Non-pigmented ciliary epithelial cell (primary cell): ENCODE data around the gene MYOM3.

Experiments
- DNase-seq: peaks from one replicate; pipeline ENCODE4 v3.0.0-alpha.2; 2010; ENCODE audit warnings: low read depth

MYOM3 gene

DNA sequence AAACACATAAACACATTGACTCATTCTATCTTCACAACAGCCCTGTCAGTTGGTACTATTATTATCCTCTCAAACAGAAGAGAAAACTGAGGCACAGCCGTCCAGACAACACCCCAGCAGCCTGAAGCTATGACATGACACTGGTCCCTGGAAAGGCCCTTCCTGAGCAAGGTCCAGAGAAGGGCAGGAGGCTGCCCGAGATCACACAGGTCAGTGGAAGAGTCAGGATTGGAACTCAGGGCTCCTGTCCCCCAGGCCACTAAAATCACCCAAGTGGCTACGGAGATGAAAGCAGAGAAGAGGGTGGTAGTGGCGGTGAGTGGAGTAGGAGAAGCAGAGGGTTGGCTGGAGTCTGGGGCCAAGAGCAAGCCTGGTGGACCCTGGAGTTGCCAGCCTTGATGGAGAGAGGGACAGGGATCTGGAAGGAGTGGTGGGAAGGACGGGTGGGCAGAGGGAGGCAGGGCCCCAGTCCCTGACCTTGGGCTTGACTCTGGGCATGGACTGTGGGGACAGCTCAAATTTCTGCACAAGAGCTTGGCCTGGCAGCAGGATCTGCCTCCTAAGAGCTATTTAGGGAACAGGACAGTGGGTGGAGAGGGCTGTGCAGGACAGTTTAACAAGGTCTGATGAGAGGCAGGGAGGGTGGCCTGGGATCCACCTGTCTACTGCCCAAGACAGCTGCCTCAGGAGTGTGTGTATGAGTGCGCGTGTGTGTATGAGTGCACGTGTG is 15.8 kb downstream of the MYOM3 start:
- no peak for DNase-seq

DNA sequence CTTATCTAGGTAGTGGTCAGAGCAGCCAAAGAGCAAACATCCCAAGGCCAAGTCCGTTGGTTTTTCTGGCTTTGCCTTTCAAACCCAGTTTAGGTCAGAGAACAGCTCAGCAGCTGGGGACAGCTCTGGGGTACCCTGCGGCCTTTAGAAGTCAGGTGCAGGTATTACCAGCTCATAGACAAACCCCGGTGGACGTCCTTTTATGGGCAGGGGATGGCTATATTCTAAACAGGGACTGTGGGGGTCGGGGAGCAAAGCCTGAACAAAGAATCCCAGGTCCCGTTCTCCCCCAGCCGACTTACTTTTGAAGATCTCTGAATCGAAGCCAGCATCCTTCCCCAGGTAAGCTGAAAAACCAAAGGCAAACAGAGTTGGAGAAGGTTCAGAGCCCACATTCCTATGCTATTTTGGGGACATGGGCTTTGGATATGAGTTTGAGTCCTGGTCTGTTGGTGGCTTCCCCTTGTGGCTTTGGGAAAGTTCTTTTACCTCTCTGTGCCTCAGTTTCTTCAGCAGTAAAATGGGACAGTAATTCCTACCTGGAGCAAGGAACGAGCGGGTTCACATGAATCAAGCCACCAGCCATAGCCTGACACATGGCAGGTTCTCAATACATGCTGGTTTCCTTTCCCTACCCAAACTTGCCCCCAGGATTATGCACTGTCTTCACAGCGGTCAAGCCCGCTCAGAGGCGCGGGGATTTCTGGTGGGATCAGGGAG is 16.6 kb downstream of the MYOM3 start:
- no peak for DNase-seq

DNA sequence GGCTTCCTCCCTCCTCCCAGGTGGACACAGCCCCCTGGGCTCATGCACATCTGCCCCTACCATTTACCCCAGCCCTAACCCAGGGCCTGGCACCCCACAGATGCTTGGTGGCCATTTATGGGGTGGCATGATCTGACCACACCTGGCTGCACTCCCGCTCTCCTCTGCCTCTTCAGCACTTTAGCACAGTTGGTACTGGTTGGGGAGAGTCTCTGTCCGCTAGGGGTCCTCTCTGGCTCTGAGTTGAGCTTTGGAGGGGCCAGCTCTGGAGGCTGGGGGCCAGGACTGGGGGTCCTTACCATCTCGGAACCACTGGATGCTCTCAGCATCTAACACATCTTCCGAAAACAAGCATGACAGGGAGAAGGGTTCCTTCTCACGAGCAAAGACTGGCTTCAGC is 17.4 kb downstream of the MYOM3 start:
- no peak for DNase-seq

DNA sequence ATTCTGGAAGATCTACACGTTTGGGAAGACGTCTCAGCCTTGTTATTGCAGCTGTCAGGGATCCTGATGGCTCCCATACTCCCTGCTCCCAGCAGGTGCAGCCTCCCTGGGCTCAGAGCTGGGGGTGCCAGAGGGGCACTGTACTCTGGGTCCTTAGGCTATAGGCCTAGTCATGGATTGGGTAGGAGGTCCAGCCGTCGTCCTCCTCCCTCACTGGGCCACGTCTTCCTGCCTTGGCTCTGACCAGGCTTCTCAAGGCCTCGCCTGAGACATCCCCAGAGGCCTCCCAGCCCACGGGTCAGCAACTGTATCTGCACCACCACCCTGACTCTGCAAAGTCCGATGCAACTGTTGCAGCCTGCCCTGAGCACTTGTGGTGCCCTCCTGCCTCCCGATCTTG is 18.2 kb downstream of the MYOM3 start:
- DNase-seq: no peak

DNA sequence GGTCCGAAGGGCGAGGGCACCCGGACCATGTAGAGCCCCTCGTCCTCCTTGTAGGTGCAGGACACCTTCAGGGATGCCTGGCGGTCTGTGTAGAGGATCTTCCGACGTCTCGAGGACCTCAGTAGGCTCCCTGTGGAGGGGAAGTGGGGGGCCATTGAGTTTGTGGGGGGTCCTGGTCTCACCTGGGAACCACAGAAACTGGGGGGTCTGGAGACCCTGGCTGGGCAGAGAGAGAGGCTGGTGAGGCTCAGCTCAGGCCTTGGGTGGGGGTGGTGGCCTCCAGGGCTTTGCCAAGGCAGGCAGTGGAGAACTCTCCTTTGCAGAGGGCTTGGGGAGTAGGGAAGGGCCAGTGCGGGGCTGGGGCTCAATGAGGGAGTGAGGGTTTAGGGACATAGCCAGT is 19.0 kb downstream of the MYOM3 start:
- DNase-seq: no peak

DNA sequence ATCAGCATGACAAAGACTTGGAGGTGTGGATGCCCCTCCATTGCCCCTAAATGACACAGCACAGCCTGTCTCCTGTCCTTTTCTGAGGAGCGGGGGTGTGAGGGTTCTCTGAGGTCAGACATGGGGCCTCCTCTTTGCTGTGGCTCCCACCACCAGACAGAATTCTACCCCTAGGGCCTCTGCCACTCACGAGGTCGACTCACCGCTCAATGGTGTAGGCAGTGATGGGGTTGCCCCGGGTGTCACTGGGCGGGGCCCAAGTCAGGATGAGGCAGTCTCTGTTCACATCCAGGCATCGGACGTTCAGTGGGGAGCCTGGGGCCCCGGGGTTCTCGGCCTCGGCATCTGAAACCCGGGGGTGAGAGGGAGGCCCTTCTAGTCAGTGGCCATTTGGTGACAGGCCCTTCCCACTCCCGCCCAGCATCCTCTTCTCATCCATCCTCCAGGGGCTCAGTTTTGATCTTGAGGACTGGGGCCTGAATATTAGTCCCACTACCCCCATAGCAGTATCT is 19.9 kb downstream of the MYOM3 start:
- no peak for DNase-seq

DNA sequence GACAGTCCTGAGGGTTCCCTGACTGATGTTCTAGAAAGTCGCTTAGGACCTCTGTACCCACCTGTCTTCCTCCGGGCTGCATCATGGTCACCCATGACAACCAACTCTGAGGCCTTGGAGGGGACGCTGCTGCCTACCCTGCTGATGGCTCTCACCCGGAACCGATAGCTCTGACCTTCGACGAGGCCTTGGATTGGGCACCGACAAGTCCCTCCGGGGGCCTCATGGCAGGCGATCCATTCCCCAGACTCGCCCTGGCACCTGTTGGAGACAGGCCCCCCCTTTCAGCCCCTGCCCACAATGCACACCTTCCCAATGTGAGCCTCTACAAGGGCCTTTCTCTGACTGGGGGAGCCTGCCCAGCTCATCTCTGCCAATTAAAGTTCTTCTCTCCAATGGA is 21.2 kb downstream of the MYOM3 start:
- no peak for DNase-seq

DNA sequence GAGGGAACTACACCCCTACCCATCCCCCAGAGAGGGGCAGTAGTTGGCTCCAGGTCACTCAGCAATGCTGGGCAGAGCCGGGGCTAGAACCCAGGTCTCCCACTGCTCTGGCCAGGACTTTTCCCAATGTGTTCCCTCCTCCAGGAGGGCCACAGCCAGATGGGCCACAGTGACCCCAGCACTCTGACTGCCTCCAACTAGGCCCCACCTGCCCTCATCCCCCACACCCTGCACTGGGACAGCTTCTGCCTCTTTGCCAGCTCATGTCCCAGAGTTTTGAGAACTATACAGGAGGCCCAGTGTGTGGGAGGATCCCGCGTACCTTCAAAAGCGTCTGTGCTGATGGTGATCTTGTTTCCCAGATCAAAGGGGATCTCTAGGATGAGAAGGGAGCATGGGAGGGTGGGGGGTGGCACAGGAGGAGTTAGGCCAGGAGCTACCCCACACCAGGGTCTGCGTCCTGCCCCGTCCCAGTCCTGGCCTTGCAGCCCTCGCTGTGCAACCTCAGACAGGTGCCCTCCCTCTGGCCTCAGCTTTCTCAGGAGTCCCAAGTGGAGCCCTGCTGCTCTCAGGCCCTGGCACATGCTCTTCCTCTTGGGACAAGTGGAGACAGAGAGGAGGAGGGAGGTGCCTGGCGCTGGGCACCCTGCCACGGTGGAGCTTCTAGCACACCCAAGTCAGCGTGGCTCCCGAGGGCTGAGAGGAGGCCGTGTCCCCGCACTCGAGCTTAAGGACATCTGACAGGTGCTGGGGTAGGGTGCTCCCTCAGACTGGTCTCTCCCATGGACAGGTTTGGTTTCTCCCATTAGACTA is 22.0 kb downstream of the MYOM3 start:
- DNase-seq: no peak

DNA sequence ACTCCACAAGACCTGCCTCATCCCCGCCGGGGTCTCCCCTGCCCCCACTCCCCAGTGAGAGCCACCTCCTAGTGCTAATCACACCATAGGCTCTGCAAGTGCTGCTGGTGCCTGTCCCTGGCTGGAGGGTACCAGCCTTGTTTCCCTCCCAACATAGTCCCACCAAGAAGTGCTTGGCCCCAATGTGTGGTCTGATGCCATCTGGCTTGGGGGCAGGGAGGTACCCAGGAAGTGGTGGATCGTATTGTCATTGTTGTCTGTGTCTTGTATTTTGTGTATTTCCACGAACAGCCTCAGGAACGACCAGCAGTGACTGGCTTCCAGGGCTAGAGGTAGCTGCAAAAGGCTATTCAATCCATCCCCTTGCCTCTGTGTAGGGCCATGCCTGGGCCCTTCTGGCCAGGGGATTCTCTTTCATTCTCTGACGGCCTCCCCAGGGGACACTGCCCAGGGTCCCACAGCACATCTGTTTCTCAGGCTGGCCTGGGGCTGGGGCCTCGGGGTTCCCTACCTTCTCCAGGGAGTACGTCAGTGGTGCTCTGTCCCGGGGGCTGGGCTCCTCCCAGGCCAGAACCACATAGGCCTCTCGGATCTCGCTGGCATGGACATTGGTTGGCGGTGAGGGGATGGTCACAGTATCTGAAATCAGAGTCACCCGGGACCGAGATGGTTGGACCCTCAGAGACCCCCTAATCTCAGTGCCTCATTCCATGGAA is 22.8 kb downstream of the MYOM3 start:
- DNase-seq: no peak

DNA sequence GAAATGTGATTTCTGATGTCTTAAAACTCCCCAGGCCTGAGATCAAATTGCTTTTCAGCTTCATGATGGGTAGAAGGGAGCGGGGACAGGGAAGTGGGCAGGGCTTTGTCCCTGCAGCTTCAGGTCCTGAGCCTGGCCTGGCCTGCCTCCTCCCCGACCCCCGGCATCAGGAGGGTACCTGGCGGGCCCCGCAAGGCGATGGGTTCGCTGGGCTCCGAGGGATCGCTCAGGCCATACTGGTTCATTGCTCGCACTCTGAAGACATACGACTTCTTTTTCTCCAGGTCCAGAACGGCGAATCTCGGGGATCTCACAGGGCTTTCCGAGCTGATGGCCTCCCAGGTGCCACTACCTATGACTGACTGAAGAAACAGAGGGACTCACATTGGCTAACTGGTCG is 25.5 kb downstream of the MYOM3 start:
- DNase-seq: no peak

DNA sequence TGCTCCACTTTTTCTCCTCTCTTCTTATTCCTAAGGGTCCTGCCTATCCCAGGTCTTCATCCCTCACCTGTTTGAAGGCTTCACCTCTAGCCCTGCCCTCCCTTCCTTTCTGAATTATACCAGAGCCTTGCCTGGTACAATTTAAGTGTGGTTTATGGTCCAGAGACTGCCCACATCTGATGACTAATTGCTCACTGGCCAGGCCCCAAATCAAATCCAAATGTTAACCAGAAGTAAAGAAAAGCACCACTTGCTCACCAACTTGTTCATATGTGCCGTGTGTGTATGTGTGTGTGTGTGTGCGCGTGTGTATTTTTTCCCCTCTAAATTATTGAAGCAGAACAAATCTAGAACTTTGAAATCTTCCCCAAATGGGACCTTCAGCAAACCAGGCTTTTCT is 26.4 kb downstream of the MYOM3 start:
- DNase-seq: no peak

DNA sequence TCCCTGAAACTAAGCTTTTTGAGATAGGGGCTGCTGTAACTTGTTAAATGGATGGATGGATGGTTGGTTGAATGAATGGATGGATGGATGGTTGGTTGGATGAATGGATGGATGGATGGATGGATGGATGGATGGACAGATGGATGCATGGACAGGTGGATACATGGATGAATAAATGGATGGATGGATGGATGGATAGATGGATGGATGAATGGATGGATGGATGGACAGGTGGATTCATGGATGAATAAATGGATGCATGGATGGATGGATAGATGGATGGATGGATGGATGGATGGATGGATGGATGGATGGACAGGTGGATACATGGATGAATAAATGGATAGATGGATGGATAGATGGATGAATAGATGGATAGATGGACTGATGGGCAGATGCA is 26.9 kb downstream of the MYOM3 start:
- no peak for DNase-seq

DNA sequence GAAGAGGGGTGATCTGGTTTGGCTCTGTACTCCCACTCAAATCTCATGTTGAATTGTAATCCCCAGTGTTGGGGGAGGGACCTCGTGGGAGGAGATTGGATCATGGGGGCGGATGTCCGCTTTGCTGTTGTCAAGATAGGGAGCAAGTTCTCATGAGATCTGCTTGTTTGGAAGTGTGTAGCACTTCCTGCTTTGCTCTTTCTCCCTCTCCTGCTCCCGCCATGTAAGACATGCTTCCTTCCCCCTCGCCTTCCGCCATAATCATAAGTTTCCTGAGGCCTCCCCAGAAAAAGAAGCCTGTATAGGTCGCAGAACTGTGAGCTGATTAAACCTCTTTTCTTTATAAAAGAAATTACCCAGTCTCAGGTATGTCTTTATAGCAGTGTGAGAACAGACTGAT is 27.9 kb downstream of the MYOM3 start:
- no peak for DNase-seq

DNA sequence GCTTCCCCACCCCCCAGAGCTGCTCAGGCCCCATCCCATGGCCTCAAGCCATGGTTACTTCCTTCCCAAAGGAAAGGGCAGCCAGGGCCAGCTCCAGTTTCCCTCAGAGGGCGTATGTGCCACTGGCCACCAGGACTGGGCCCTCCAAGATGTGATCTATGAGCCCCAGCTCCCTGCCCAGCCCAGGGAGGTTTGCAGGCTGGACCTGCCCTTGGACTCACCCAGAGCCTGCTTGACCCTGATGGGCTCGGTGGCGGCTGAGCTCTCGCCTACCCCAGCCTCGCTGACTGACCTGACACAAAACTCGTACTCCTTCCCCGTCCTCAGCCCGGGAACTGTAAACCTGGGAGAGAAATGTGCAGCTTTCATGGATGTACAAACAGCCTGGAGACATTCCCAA is 29.6 kb downstream of the MYOM3 start:
- DNase-seq: no peak

DNA sequence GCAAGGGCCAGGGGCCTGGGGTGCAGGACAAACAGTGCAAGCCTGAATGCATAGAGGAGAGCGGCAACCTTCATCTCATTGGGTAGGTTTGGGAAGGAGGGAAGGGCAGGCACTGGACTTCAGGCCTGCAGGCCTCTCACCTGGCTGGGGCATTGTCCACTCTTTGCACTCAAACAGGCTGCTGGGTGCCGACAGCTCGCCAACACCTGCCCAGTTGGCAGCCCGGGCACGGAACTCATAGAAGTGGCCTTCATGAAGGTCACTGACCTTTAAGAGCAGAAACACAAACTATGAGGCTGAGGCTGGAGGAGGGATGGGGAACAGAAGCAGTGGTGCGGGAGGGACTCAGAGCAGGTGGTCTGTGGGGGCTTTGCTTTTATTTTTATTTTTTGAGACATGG is 30.7 kb downstream of the MYOM3 start:
- DNase-seq: no peak

DNA sequence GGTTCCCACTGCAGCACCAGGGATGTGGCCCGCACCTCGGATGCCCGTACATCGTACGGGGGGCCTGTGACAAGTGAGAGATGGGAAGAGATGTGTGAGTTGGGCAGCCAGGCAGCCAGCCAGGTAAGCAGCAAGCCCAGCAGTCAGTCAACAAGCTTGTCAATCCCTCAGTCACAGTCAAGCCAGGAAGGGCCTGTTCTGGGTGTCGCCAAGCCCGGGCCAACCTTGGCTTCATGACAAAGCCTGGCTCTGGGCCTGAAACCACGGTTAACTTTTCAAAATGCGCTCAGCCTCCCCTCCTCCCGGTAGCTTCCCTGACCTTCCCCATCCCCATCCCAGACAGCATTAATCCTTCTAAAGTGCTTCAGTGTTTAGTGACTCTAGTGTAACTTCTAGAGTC is 31.8 kb downstream of the MYOM3 start:
- DNase-seq: no peak

DNA sequence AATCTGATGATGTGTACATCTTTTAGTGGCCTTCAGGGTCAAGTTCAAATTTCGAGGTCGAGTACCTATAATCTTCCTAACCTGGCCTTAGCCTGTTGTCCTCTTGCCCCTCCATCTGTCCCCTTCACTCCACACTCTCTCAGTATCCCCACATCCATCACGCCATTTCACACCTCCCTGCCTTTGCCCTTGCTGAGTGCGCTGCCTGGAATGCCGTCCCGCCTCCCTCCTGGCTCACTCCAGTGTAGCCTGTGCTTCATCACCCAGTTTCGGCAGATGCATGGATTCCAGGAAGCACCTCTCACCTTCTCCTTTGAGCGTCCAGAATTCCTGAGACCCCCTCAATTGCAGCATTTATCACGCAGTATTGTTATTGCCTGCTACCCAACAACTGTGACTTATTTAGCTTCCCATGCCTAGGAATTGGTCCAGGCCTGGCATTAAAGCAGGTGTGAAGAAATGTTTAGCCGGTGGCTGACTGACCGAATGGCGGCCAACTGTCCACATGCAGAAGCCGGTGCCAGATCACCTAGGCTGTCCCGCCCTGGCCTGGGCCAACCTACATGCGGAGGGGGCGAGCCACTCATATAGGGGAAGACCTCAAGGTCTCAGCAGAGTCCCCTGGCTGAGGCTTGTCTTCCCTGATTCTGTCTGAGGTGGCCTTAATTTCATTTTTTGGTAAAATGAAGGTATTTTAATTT is 34.5 kb downstream of the MYOM3 start:
- no peak for DNase-seq

DNA sequence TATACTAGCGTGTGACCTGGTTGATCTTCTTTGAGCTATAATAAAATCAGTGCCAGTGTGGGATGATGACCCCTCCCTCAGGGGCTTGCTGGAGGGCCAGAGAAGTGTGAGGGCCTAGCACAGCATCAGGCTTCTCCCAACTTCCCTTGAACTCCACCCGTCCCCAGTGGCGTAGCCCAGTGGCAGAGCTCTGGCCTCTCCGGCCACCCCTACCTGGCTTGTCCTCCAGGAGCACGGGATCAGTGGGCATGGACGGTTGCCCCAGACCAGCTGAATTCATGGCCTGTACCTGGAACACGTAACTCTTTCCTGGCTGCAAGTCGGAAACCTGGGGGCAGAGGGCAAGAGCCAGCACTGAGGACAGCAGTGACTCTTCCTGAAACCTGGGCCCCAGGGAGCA is 36.0 kb downstream of the MYOM3 start:
- no peak for DNase-seq

DNA sequence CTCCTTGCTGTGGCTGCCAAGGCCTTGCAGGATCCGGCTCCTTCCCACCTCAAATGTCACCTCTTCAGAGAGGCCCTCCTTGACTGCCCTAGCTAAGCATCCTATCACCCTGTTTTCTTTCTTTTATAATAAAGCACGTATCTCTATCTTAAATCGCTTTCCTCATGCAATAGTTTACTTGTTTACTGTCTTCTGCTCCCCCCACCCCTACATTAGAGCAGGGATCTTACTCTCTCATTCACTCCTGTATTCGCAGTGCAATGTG is 36.4 kb downstream of the MYOM3 start:
- no peak for DNase-seq

DNA sequence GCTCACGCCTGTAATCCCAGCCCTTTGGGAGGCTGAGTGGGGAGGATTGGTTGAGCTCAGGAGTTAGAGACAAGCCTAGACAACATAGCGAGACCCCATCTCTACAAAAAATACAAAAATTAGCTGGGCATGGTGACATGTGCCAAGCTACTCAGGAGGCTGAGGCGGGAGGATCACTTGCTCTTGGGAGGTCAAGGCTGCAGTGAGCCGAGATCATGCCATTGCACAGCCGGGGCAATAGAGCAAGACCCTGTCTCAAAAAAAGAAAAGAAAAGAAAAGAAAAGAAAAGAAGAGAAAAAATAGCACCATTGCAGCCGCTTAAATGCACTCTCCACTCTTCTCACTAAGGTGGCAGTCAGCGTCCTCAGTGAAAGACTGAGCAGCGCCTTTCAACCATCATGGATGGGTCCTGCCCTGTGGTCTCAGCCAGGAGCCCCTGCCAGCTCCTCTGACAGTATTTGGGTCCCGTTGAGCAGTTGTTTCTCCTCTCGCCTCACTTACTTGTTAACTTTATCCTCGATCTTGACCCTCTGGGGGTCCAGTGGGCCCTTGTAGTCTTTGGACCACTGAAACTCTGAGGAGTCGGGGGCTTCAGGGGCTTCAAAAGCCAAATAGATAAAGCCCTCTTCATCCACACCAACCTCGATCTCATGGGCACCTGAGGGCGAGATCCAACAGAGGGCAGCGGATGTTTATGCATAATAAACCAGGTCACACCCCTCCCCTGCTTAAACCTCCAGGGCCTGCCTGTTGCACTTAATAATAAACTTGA is 36.9 kb downstream of the MYOM3 start:
- no peak for DNase-seq

DNA sequence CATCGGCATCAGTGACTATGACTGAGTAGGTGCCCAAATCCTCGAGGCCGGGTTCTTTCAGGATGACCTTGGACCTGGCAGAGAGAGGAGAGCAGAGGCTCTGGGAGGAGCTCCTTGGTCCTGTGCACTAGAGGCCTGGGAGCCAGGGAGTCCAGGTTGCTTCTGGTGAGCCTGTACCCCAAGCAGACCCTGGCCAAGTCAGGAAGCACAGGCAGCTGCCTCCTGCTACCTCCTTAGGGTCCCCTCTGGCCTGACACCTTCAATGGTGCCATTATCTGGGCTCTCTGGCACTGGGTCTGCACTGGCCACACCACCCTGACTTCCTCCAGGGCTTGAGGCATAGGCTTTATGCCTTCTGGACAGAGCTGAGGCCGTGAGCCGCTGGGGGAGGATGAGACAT is 37.7 kb downstream of the MYOM3 start:
- no peak for DNase-seq
